ENCODE data around the gene SNX33.

DNA sequence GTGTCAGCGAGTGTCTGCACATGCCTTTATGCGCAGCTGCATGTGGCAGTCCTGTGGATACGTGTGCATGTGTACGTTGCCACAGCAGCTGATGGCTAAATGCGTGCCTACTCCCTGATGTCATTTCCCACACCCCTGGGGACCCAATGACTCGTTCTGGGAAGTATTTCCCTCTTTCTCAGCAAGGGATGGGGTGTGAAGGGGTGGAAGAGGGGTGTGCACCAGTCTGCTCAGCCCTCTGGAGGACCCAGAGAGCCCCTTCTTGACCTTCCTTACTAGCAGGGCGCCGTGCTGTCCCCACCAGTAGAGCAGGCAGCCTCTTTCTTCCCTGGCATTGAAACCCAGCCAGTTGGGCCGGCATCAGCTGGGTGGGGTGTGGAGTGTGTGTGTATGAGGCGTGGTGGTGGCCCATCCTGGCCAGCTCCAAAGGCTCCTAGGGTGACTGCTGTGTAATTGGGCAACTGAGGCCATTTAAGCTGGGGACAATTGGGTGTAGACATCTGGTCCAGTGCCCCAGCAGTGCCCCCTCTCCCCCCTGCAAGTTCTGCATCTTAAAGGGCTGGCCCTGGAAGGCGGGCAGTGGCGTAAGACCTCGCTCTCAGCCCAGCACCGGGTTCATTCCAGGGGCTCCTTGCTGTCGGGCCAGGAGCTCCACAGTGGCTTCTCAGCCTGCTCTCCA, 19.2 kb downstream of the SNX33 start:
- TF ChIP-seq SPI1 (IDR thresholded peaks at IDR 0.05; ENCODE audit: low read depth, low read length) (no peak), POLR2A (IDR thresholded peaks at IDR 0.05; ENCODE audit: low read depth, low read length) (no peak), POLR2AphosphoS5 (IDR thresholded peaks at IDR 0.05; ENCODE audit: low read depth, low read length) (no peak)

Measured in GM12891 (cell line).